ENCODE measurements around the gene CCL17.

- TF ChIP-seq CTCF (conservative IDR thresholded peaks at IDR 0.05), result no peak
- TF ChIP-seq EZH2 (IDR thresholded peaks at IDR 0.05; ENCODE audit: low read depth), result no peak
These were observed 32.8 kb upstream of the CCL17 start for GRCh38 chr16:57371494-57372371.

Measured in PC-9 (cell line).